HCT116 (cell line): ENCODE measurements around the gene CAB39L. TPM values are rescaled to one million over a fixed set of nuclear protein-coding genes. Genes with fewer than 3 reads are reported as not detected.

Source experiments
- ATAC-seq: fragments of 200-7000 bp; cut with Tn5 transposase; 2 replicates; pipeline ENCODE4 v1.9.1; 2020; ENCODE audit warnings: mild to moderate bottlenecking, moderate library complexity
- BruUV-seq: library from RNA; stranded (reverse); fragments of 400-500 nt; replicated peaks from 2 replicates; lab custom pipeline; 2021; lab: Mats Ljungman, UMichigan
- CTCF ChIA-PET: fragments of 300-600 bp; sonication (Branson Sonifier 250); formaldehyde crosslinking; loops from one replicate; lab custom pipeline; 2021; ENCODE audit warnings: antibody characterized with exemption; lab: Charles Lee
- POLR2A ChIA-PET: fragments of 300-600, 350-600 bp; sonication (Branson Sonifier 250); formaldehyde crosslinking; loops from one replicate; lab custom pipeline; 2021; ENCODE audit warnings: antibody characterized with exemption; lab: Charles Lee
- RAD21 ChIA-PET, 2 experiments: fragments of 300-600 bp; sonication (Branson Sonifier 250); formaldehyde crosslinking; loops; one replicate each; lab custom pipeline; 2023; ENCODE audit warnings: low total read pairs in 2 of 2; ENCODE audit not compliant: uncharacterized antibody in 2 of 2, unreplicated experiment in 2 of 2, low non-redundant PET in 1 of 2; lab: Charles Lee
- DNase-seq: peaks from one replicate; pipeline ENCODE4 v3.0.0-alpha.2; 2010; ENCODE audit warnings: low read depth, low spot score
- H2AFZ ChIP-seq: fragments of 200-600 bp; shearing (Covaris generic), sonication (generic); 2 replicates; pipeline ENCODE4 v1.6.1; 2017; ENCODE audit warnings: low read depth, mixed run types, mixed read lengths, antibody characterized with exemption, low read length; ENCODE audit not compliant: poor library complexity, severe bottlenecking
- H3K27ac ChIP-seq: 2 replicates; pipeline ENCODE4 v1.5.1; 2012; ENCODE audit warnings: low read depth, low read length
- H3K27me3 ChIP-seq: fragments of 200-600 bp; sonication (generic); 2 replicates; pipeline ENCODE4 v1.6.1; 2016; ENCODE audit warnings: mixed run types, low read length, mixed read lengths; ENCODE audit not compliant: insufficient read depth
- H3K36me3 ChIP-seq, 2 experiments: fragments of 200-500 bp in 1 of 2; fragments of 200-600 bp in 1 of 2; sonication (Bioruptor generic) in 1 of 2; sonication (generic) in 1 of 2; 2 replicates each; pipeline versions ENCODE4 v1.5.1 to v1.6.1; 2014 to 2016; ENCODE audit warnings: low read length in 2 of 2, inconsistent platforms in 1 of 2, mixed read lengths in 1 of 2, mixed run types in 1 of 2; ENCODE audit not compliant: insufficient read depth in 2 of 2, control insufficient read depth in 1 of 2
- H3K4me1 ChIP-seq, 2 experiments: fragments of 200-600 bp in 1 of 2; sonication (generic) in 1 of 2; 2 replicates each; pipeline versions ENCODE4 v1.5.1 to v1.6.1; 2012 to 2017; ENCODE audit warnings: low read length in 2 of 2, inconsistent platforms in 1 of 2, mild to moderate bottlenecking in 1 of 2, mixed read lengths in 1 of 2, mixed run types in 1 of 2, moderate library complexity in 1 of 2; ENCODE audit not compliant: insufficient read depth in 2 of 2, control insufficient read depth in 1 of 2
- H3K4me2 ChIP-seq: fragments of 200-600 bp; sonication (generic); 2 replicates; pipeline ENCODE4 v1.6.1; 2017; ENCODE audit warnings: mixed run types, low read length, mixed read lengths
- H3K4me3 ChIP-seq, 2 experiments: fragments of 200-600 bp in 1 of 2; sonication (generic) in 1 of 2; replicated peaks in 1 of 2; 2 replicates each; pipeline ENCODE4 v1.5.1; 2011 to 2016; ENCODE audit warnings: low read length in 2 of 2, control low read depth in 1 of 2, low read depth in 1 of 2, mild to moderate bottlenecking in 1 of 2, mixed read lengths in 1 of 2, mixed run types in 1 of 2
- H3K79me2 ChIP-seq: fragments of 200-600 bp; sonication (generic); 2 replicates; pipeline ENCODE4 v1.6.1; 2017; ENCODE audit warnings: mild to moderate bottlenecking, mixed run types, low read length, moderate library complexity, mixed read lengths; ENCODE audit not compliant: insufficient read depth
- H3K9ac ChIP-seq: fragments of 200-600 bp; sonication (generic); 2 replicates; pipeline ENCODE4 v1.6.1; 2016; ENCODE audit warnings: low read length, mixed read lengths
- H3K9me2 ChIP-seq: fragments of 200-600 bp; sonication (generic), shearing (Covaris generic); 2 replicates; pipeline ENCODE4 v1.6.1; 2017; ENCODE audit warnings: mixed run types, mild to moderate bottlenecking, moderate library complexity; ENCODE audit not compliant: insufficient read depth
- H3K9me3 ChIP-seq, 2 experiments: fragments of 200-500 bp in 1 of 2; fragments of 200-600 bp in 1 of 2; sonication (Bioruptor generic) in 1 of 2; sonication (generic) in 1 of 2; 2 replicates each; pipeline ENCODE4 v1.6.1; 2014 to 2017; ENCODE audit warnings: low read length in 2 of 2, mixed read lengths in 2 of 2, inconsistent platforms in 1 of 2, low read depth in 1 of 2, mild to moderate bottlenecking in 1 of 2, mixed run types in 1 of 2, moderate library complexity in 1 of 2; ENCODE audit not compliant: control insufficient read depth in 1 of 2, insufficient read depth in 1 of 2
- H4K20me1 ChIP-seq: fragments of 200-600 bp; sonication (generic), shearing (Covaris generic); 2 replicates; pipeline ENCODE4 v1.6.1; 2017; ENCODE audit warnings: mixed run types, mild to moderate bottlenecking, moderate library complexity; ENCODE audit not compliant: insufficient read depth
- CEBPB ChIP-seq: IDR thresholded peaks from 2 replicates; pipeline ENCODE4 v1.6.1; 2012; ENCODE audit warnings: low read depth
- EZH2phosphoT487 ChIP-seq: fragments of 200-600 bp; IDR thresholded peaks from 2 replicates; pipeline ENCODE4 v1.6.1; 2018; ENCODE audit warnings: antibody characterized with exemption, borderline replicate concordance
- JUND ChIP-seq: IDR thresholded peaks from 2 replicates; pipeline ENCODE4 v1.6.1; 2012
- POLR2A ChIP-seq: IDR thresholded peaks from 2 replicates; pipeline ENCODE4 v1.7.0; 2011; ENCODE audit warnings: borderline replicate concordance; ENCODE audit not compliant: insufficient read depth, insufficient read length; ENCODE audit errors: extremely low read depth
- SRF ChIP-seq: IDR thresholded peaks from 2 replicates; pipeline ENCODE4 v1.6.1; 2012; ENCODE audit warnings: low read depth
- ZBTB33 ChIP-seq: IDR thresholded peaks from 2 replicates; pipeline ENCODE4 v1.6.1; 2011; ENCODE audit warnings: mild to moderate bottlenecking, low read length, moderate library complexity; ENCODE audit not compliant: insufficient replicate concordance; ENCODE audit errors: extremely low read depth
- ZFX ChIP-seq: fragments of 450-650 bp; IDR thresholded peaks from 2 replicates; pipeline ENCODE4 v1.6.1; 2017
- ZNF274 ChIP-seq: fragments of 200-500 bp; sonication (Bioruptor generic); IDR thresholded peaks from 2 replicates; pipeline ENCODE4 v1.6.1; 2014; ENCODE audit warnings: mild to moderate bottlenecking, low read depth, low read length, inconsistent platforms
- intact Hi-C: fragments of 100-400 bp; cut with micrococcal nuclease; formaldehyde crosslinking; loops from 2 replicates; pipeline ENCODE4 v1.10.0; 2022
- total RNA-seq: library from RNA; stranded (reverse); gene quantifications from one replicate; pipeline ENCODE4 v1.2.1, GENCODE V29; 2021; ENCODE audit not compliant: unreplicated experiment
- TF ChIP-seq, protein P1 (sequence below), 3 experiments: fragments of 200-600 bp in 1 of 3; sonication (generic) in 1 of 3; IDR thresholded peaks in 2 of 3; conservative IDR thresholded peaks in 1 of 3; 2 replicates each; pipeline ENCODE4 v1.5.1; 2012 to 2017; ENCODE audit warnings: low read depth in 2 of 3, low read length in 2 of 3, antibody characterized with exemption in 1 of 3, borderline replicate concordance in 1 of 3, control low read depth in 1 of 3, mild to moderate bottlenecking in 1 of 3, mixed read lengths in 1 of 3, mixed run types in 1 of 3, moderate library complexity in 1 of 3; ENCODE audit not compliant: insufficient read depth in 1 of 3

Gene CAB39L
- total RNA-seq, 1 experiment from 2014 or later, result 6.1 TPM

- peaks cover 2 to 14% of the 10 kb centered on the region in 2 experiments; a peak in 2 of 4 replicates for H3K4me1 ChIP-seq
- no peak overlapping the region for H3K9ac ChIP-seq
- ATAC-seq (no peak), DNase-seq (no peak)
- ChIA-PET CTCF (no interaction called here), POLR2A (no interaction called here), RAD21 (no interaction called here)
- no peaks in the 10 kb centered on the region for H3K79me2 ChIP-seq
- H3K27me3 ChIP-seq, result peaks cover 7% of the 10 kb centered on the region; the same call in 1 of the 2 replicates
- TF ChIP-seq EZH2phosphoT487 (no peak), ZFX (no peak), ZNF274 (no peak)
- intact Hi-C loops, result no loop called here
- no peak overlapping the region for H2AFZ ChIP-seq
- H3K36me3 ChIP-seq, result no peaks in the 10 kb centered on the region
- H4K20me1 ChIP-seq, result no peaks in the 10 kb centered on the region
- no peak overlapping the region for H3K4me3 ChIP-seq
- H3K9me3 ChIP-seq, result no peaks in the 10 kb centered on the region
- no peaks in the 10 kb centered on the region for H3K9me2 ChIP-seq
- H3K4me2 ChIP-seq, result no peak overlapping the region
- H3K27ac ChIP-seq, result no peak overlapping the region
- no TSS peak for BruUV-seq
Observed at GRCh38 chr13:49376121-49376520, 67.7 kb downstream of the CAB39L start.

DNA sequence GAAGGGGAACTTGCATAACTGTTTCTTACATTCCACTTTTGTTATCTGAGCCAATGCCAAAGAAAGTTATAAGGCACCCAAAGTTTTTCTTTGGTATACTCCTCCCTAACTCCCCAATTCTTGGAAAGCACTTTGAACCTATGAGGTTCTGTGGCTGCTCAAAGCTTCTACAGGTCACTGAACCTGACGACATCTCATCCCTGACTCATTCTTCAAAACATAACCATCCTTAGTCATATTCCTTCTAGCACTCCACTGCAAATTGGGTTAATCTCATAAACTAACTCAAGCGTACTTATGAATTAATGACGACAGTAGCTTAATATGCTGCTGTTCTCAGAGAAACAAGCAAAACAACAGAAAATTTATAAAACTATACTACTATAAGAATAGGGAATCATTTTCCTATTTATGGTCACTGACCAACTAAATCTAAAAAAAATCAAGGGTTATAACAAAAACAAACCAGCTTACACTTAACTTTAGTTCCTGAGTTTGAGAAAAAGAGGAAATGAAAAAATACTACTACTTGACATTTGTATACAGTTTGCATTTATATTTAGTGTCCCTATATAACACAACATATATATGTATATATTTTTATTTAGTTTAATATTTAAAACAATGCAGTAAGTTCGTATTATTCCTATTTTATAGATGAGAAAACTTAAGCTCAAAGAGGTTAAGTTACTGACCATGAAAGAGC is 69.1 kb downstream of the CAB39L start:
- Histone ChIP-seq H4K20me1 (no peaks in the 10 kb centered on the region; the same call in 1 of the 2 replicates), H3K27ac (no peak overlapping the region), H3K27me3 (peaks cover 10% of the 10 kb centered on the region; the same call in 1 of the 2 replicates), H3K9me3 (no peaks in the 10 kb centered on the region), H3K4me2 (peak overlapping the region; percentile 0; the same call in 1 of the 2 replicates), H3K79me2 (no peaks in the 10 kb centered on the region), H3K36me3 (no peaks in the 10 kb centered on the region), H3K9me2 (no peaks in the 10 kb centered on the region), H3K4me1 (peaks cover 2 to 14% of the 10 kb centered on the region in 2 experiments; a peak in 2 of 4 replicates), H3K4me3 (no peak overlapping the region), H2AFZ (no peak overlapping the region), H3K9ac (no peak overlapping the region)
- ChIA-PET POLR2A (no interaction called here), RAD21 (no interaction called here), CTCF (no interaction called here)
- no TSS peak for BruUV-seq
- ATAC-seq, result peak; percentile 60; the same call in 1 of the 2 replicates
- intact Hi-C loops, result no loop called here
- TF ChIP-seq CEBPB (no peak), ZFX (no peak), POLR2A (no peak), JUND (peak; percentile 17; the same call in 1 of the 2 replicates), EZH2phosphoT487 (no peak), SRF (no peak), ZBTB33 (no peak)
- TF ChIP-seq, protein P1, sequence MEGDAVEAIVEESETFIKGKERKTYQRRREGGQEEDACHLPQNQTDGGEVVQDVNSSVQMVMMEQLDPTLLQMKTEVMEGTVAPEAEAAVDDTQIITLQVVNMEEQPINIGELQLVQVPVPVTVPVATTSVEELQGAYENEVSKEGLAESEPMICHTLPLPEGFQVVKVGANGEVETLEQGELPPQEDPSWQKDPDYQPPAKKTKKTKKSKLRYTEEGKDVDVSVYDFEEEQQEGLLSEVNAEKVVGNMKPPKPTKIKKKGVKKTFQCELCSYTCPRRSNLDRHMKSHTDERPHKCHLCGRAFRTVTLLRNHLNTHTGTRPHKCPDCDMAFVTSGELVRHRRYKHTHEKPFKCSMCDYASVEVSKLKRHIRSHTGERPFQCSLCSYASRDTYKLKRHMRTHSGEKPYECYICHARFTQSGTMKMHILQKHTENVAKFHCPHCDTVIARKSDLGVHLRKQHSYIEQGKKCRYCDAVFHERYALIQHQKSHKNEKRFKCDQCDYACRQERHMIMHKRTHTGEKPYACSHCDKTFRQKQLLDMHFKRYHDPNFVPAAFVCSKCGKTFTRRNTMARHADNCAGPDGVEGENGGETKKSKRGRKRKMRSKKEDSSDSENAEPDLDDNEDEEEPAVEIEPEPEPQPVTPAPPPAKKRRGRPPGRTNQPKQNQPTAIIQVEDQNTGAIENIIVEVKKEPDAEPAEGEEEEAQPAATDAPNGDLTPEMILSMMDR (IDR thresholded peaks at IDR 0.05 in 2 of 3, conservative IDR thresholded peaks at IDR 0.05 in 1 of 3; ENCODE audit: borderline replicate concordance in 1 of 3, insufficient read depth in 1 of 3, low read depth in 2 of 3, low read length in 2 of 3), result no peak
- TF ChIP-seq, all 23 proteins: peak for 1
- no peak for DNase-seq
